HUES48 (cell line): ENCODE data around the gene ALG11.
"Not testable (repeated sequence)": the region's sequence is repeated elsewhere in the genome, so short reads cannot be mapped to it uniquely, and the experiment has no call there.

Experiments used
- H3K27ac ChIP-seq: one replicate; pipeline ENCODE4 v1.7.0; 2013; ENCODE audit warnings: low read depth, low read length, inconsistent platforms
- H3K27me3 ChIP-seq: 2 replicates; pipeline ENCODE4 v1.6.1; 2013; ENCODE audit warnings: mild to moderate bottlenecking, low read length; ENCODE audit not compliant: control insufficient read depth, insufficient read depth
- H3K36me3 ChIP-seq: 2 replicates; pipeline ENCODE4 v1.6.1; 2013; ENCODE audit warnings: low read length; ENCODE audit not compliant: control insufficient read depth, insufficient read depth
- H3K4me1 ChIP-seq: 2 replicates; pipeline ENCODE4 v1.6.1; 2013; ENCODE audit warnings: mild to moderate bottlenecking, low read length; ENCODE audit not compliant: control insufficient read depth, insufficient read depth
- H3K4me3 ChIP-seq: 2 replicates; pipeline ENCODE4 v1.5.1; 2013; ENCODE audit warnings: mild to moderate bottlenecking, low read depth, low read length
- H3K9ac ChIP-seq: 2 replicates; pipeline ENCODE4 v1.6.1; 2013; ENCODE audit warnings: mild to moderate bottlenecking, low read depth, low read length, moderate library complexity
- H3K9me3 ChIP-seq: 2 replicates; pipeline ENCODE4 v1.6.1; 2013; ENCODE audit warnings: low read length; ENCODE audit not compliant: control insufficient read depth, insufficient read depth

Gene ALG11

GRCh38 chr13:52030401-52030800 is 18.2 kb downstream of the ALG11 start:
- H3K36me3 ChIP-seq = peaks cover 40% of the 10 kb centered on the region
- not testable (repeated sequence) for H3K9ac ChIP-seq, H3K4me1 ChIP-seq, H3K27me3 ChIP-seq, H3K27ac ChIP-seq, H3K4me3 ChIP-seq, H3K9me3 ChIP-seq

- Histone ChIP-seq H3K27me3 (no peaks in the 10 kb centered on the region), H3K9ac (no peak overlapping the region), H3K27ac (no peak overlapping the region), H3K36me3 (peaks cover 24% of the 10 kb centered on the region), H3K9me3 (no peaks in the 10 kb centered on the region; the same call in 1 of the 2 replicates), H3K4me1 (no peaks in the 10 kb centered on the region), H3K4me3 (no peak overlapping the region)
These were observed 20.8 kb downstream of the ALG11 start for GRCh38 chr13:52033039-52033438.

DNA sequence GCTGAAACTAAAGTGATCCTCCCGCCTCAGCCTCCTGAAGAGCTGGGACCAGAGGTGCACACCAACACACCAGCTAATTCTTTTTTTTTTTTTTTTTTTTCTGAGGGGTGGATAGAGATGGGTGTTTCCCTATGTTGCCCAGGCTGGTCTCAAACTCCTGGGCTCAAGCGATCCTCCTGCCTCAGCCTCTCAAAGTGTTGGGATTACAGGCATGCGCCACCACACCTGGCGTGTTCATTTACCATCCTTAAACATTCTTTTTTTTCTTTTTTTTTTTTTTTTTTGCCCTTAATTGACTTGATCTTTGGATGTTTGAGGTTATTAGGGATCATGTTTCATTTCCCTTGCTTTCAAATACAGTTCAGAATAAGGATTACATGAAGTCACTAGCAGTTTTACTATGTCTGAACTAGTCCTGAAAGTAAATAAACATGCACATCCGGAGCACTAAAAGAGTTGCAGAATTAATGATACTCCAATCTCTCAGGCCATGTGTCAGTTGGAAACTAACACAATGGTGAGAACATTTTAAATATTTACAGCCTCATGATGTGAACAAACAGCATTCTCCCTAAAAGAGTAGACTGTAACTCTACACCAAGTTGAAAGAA is 22.5 kb downstream of the ALG11 start:
- no peak overlapping the region for H3K4me3 ChIP-seq
- H3K9me3 ChIP-seq = no peaks in the 10 kb centered on the region
- peaks cover 11% of the 10 kb centered on the region; the same call in 1 of the 2 replicates for H3K36me3 ChIP-seq
- no peak overlapping the region for H3K27ac ChIP-seq
- no peak overlapping the region for H3K9ac ChIP-seq
- H3K27me3 ChIP-seq = no peaks in the 10 kb centered on the region
- H3K4me1 ChIP-seq = no peaks in the 10 kb centered on the region

DNA sequence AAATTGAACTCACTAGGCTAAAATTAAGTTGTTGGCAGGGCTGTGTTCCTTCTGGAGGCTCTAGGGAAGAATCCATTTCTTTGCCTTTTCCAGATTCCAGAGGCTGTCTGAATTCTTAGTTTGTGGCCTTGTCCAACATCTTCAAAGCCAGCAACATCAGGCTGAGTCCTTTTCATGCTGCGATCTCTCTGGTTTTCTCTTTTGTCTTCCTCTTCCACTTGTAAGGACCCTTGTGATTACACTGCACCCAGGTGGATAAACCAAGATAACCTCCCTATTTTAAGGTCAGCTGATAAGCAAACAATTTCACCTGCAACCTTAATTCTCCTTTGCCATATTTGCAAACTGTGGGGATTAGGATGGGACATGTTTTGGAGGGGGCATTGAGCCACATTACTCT is 23.8 kb downstream of the ALG11 start:
- H3K27ac ChIP-seq = no peak overlapping the region
- H3K27me3 ChIP-seq = no peaks in the 10 kb centered on the region
- no peaks in the 10 kb centered on the region for H3K4me1 ChIP-seq
- H3K9ac ChIP-seq = no peak overlapping the region
- peaks cover 4% of the 10 kb centered on the region; the same call in 1 of the 2 replicates for H3K36me3 ChIP-seq
- H3K4me3 ChIP-seq = no peak overlapping the region
- no peaks in the 10 kb centered on the region for H3K9me3 ChIP-seq

DNA sequence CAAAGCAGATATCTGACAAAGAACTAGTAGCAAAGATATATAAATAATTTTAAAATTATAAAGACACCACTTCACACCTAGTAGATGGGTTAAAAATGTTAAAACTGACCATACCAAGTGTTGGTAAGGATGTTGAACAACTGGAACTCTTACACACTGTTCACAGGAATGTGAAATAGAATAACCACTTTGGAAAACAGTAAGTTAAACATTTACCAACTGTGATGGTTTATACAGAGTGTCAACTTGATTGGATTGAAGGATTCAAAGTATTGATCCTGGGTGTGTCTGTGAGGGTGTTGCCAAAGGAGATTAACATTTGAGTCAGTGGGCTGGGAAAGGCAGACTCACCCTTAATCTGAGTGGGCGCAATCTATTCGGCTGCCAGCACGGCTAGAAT is 31.5 kb downstream of the ALG11 start:
- Histone ChIP-seq H3K36me3 (no peaks in the 10 kb centered on the region), H3K4me1 (no peaks in the 10 kb centered on the region), H3K27me3 (no peaks in the 10 kb centered on the region), H3K9ac (no peak overlapping the region), H3K27ac (no peak overlapping the region), H3K9me3 (no peaks in the 10 kb centered on the region), H3K4me3 (no peak overlapping the region)

GRCh38 chr13:52047463-52047862 is 35.3 kb downstream of the ALG11 start:
- Histone ChIP-seq H3K9me3 (no peaks in the 10 kb centered on the region), H3K4me3 (no peak overlapping the region), H3K27ac (no peak overlapping the region), H3K9ac (no peak overlapping the region), H3K27me3 (no peaks in the 10 kb centered on the region), H3K4me1 (peaks cover 5% of the 10 kb centered on the region; the same call in 1 of the 2 replicates), H3K36me3 (no peaks in the 10 kb centered on the region)

DNA sequence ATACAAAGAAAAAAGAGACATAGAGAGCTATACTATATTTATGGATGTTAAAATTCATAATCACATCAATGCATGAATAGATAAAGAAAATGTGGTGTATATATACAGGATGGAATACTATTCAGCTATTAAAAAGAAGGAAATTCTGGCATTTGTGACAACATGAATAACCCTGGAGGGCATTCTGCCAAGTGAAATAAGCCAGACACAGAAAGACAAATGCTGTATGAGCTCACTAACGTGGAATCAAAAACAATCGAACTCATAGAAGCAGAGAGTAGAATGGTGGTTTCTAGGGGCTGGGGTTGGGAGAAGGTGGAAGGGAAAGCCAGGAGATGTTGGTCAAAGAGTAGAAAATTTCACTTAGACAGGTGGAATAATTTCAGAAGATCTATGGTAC is 36.3 kb downstream of the ALG11 start:
- Histone ChIP-seq H3K27ac (no peak overlapping the region), H3K9ac (no peak overlapping the region), H3K4me1 (peaks cover 9% of the 10 kb centered on the region; the same call in 1 of the 2 replicates), H3K9me3 (no peaks in the 10 kb centered on the region), H3K4me3 (no peak overlapping the region), H3K27me3 (no peaks in the 10 kb centered on the region), H3K36me3 (no peaks in the 10 kb centered on the region)

GRCh38 chr13:52051400-52051799 is 39.2 kb downstream of the ALG11 start:
- no peak overlapping the region for H3K9ac ChIP-seq
- H3K27ac ChIP-seq = no peak overlapping the region
- H3K9me3 ChIP-seq = no peaks in the 10 kb centered on the region
- H3K4me3 ChIP-seq = no peak overlapping the region
- H3K4me1 ChIP-seq = peaks cover 12% of the 10 kb centered on the region; the same call in 1 of the 2 replicates
- H3K27me3 ChIP-seq = no peaks in the 10 kb centered on the region
- H3K36me3 ChIP-seq = no peaks in the 10 kb centered on the region

DNA sequence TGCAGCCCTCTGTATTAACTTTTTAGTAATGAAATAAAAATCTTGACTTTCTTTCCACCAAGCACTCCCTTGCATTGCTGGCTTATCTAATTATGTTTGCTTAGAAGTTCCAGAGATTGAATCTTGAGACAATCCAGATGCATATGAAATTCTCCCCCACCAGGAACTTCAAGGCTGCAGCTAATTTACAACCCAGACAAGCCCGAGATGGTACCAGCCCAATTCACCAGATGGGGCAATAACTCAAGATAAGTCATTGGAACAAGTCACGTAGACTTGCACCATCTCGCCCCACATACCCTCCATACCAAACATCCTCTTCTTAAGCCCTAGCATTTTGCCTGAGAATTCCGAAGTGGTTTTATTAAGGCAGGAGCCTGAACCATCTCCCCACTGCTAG is 41.3 kb downstream of the ALG11 start:
- Histone ChIP-seq H3K36me3 (no peaks in the 10 kb centered on the region), H3K27me3 (no peaks in the 10 kb centered on the region), H3K4me3 (no peak overlapping the region), H3K9ac (no peak overlapping the region), H3K4me1 (peaks cover 12% of the 10 kb centered on the region; the same call in 1 of the 2 replicates), H3K9me3 (no peaks in the 10 kb centered on the region), H3K27ac (no peak overlapping the region)

- not testable (repeated sequence) for H3K9ac ChIP-seq, H3K4me1 ChIP-seq, H3K36me3 ChIP-seq, H3K4me3 ChIP-seq, H3K27ac ChIP-seq, H3K27me3 ChIP-seq
- peaks cover 18% of the 10 kb centered on the region for H3K9me3 ChIP-seq
These were observed 48.9 kb downstream of the ALG11 start for GRCh38 chr13:52061064-52061463.

DNA sequence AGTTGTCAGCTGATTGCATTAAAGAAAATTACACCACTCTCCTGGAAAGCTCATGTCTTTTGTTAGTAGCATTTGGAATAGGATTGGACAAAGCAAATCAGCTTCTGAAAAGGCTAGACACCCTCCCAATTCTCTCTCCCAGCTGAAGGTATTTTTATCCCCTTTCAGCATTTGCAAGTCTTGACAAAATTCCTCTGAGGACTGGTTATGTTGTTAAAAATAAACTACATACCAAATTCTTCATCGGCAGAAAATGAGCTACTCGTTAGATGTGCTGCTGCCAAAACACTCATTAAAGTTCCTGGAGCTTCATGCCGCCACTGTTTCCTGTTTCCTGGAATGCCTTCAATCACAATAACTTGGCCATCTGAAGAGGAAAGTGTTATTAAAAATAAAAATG is 49.4 kb downstream of the ALG11 start:
- Histone ChIP-seq H3K4me1 (no peaks in the 10 kb centered on the region), H3K36me3 (no peaks in the 10 kb centered on the region), H3K9ac (no peak overlapping the region), H3K9me3 (peaks cover 20% of the 10 kb centered on the region), H3K27ac (no peak overlapping the region), H3K4me3 (no peak overlapping the region), H3K27me3 (no peaks in the 10 kb centered on the region)
